GM20431 (cell line): Measurements from ENCODE around the gene IZUMO4.

Experiments used
- in situ Hi-C: fragments of 300-500 bp; cut with MseI, MboI; formaldehyde crosslinking; loops from one replicate; pipeline ENCODE4 v1.15.0; 2020; ENCODE audit warnings: low sequenced_read_pairs; ENCODE audit not compliant: unreplicated experiment

The IZUMO4 gene

DNA sequence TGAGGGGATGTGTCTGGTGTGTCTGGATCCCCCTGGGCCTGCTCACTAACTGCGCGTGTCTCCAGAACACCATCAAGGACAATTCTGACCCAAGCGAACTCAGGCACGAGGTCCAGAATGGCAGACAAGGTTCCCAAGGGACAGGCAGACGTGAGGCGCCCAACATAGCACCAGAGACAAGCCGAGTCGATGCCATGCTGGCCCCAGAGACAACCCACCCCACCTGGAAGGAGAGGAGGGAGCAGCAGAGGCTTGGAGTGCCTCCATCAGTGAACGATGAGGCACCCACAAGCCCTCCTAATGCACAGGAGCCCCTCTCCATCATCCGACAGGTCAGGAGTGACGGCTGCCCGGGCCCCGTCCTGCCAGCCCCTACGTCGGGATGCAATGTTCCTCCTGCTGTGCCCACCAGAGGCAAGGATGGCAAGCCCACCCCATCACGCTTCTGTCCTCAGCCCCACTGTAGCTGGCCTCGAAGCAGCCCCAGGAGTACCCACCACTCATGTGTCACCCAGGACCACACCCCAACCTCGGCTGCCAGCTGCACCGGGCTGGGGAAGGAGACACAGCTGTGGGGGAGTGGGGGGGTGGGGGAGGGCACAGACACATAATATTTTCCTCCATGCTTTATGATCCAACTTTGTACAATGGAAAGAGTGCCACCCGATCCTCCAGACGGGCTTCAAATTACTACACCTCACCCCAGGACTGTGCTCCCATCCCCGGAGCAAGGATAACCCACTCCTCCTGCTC lies 42.8 kb downstream of the IZUMO4 start:
- in situ Hi-C loops, result no loop called here

DNA sequence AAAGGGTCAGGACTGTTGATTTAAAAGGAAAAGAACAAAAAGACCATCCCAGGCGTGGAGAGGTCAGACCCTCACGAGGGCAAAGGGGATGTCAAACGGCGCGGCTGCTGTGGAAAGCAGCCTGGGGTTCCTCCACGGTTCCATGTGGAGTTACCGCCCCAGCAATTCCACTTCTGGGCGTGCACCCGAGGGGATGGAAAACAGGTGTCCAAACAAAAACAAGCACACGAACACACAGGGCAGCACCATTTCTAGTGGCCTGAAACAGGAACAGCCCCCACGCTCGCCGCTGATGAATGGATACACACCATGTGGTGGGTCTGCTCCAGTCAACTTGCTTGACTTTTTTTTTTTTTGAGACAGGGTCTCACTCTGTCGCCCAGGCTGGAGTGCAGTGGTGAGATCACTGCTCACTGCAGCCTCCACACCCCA lies 43.4 kb downstream of the IZUMO4 start:
- in situ Hi-C loops, result no loop called here

DNA sequence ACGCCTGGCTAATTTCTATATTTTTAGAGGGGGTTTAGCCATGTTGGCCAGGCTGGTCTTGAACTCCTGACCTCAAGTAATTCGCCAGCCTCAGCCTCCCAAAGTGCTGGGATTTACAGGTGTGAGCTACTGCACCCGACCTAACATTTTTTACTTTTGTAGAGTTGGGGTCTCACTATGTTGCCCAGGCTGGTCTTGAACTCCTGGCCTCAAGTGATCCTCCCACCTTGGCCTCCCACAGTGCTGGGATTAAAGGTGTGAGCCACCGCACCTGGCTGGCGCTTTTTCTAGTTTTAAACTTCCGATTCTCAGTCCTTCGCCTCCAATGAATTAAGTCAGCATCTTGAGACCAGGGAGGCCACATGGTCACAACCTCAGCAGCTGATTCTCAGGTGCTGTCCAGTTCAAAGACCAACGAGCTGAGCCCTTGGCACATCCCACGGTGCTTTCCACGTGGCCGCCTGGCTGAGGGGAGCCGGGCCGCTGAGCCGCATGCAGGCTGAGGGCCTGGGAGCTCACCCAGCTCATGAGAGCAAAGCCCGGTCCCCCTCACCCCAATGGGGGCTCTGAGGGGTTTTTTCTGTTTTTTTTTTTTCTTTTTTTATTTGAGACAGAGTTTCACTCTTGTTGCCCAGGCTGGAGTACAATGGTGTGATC lies 45.6 kb downstream of the IZUMO4 start:
- in situ Hi-C loops, result no loop called here

DNA sequence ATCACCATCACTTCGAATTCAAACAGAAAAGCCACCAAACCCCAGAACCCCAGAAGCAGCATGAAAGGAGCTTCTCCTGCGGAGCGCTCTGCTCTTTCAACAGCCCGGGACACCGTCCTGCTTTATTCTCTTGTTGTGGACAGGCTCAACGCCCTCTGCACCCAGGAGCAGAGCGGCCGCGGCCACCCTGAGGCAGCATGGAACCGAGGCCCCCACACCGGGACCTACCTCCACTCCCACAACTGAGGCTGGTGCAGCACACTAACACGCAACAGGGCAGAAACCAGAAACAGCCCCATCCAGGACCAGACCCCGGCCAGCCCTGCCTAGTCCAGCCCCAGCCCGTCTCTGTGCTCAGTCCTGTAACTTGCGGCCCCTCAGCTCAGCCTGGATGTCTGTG lies 47.5 kb downstream of the IZUMO4 start:
- in situ Hi-C loops, result no loop called here

DNA sequence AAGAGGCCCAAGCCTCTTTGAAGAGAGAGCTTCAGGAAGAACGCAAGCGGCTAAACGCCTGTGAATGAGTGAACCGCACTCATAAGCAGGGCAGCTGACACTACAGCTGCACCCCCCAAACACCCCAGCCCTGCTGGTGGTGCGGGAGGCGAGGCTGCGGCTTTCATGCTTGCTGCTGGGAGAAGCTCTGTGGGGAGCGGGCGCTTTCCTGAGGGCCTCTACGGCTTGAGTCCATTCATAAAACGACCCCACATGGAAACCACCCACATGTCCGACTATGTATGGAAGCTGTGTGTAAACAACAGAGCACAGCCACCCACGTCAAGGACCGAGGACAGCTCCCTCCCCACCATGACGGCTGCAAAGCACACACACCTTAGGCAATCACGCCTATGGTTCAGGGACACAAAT lies 49.1 kb downstream of the IZUMO4 start:
- in situ Hi-C loops, result no loop called here

DNA sequence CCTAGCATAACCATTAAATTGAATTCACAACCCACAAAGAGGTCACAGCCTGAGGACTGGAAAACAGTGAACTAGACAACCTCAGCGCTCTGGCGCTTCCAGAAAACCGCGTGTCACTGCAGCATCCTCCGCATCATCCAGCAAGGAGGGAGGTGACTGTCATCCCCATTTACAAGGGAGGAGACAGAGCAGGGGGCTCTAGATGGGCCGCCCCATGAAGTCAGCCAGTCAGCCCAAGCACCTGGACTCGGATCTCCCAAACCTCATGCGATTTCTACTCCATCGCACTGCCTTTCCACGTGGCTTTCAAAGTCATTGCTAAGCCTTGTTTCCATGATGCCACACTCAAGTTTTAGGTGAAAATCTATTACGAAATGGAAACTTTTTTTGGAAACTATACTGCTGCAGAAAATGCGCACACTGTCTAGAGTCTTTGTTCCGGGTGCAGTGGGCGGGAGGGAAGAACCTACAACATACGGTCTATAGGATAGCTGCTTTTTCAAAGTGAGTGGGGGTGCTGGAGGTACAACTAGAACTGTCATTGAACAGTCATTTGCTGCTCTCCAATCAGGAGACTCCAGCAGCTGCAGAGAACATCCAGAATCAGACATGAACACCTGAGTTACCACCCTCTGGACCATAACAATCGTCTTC lies 51.9 kb downstream of the IZUMO4 start:
- in situ Hi-C loops, result no loop called here
